Mesodermal cell (in vitro differentiated cells): ENCODE results near the gene GCNT1.

Experiments used
- H3K27ac ChIP-seq: 2 replicates; pipeline ENCODE4 v1.7.0; 2013; ENCODE audit warnings: mild to moderate bottlenecking, low read depth, low read length, moderate library complexity; ENCODE audit not compliant: severe bottlenecking
- H3K36me3 ChIP-seq: 2 replicates; pipeline ENCODE4 v1.7.1; 2013; ENCODE audit warnings: mild to moderate bottlenecking, low read length, moderate library complexity; ENCODE audit not compliant: control insufficient read depth, insufficient read depth
- H3K4me1 ChIP-seq: one replicate; pipeline ENCODE4 v1.7.1; 2013; ENCODE audit warnings: mild to moderate bottlenecking, low read length; ENCODE audit not compliant: insufficient read depth, control insufficient read depth, poor library complexity, severe bottlenecking
- H3K4me3 ChIP-seq: 2 replicates; pipeline ENCODE4 v1.7.0; 2013; ENCODE audit warnings: low read length, control low read depth, mild to moderate bottlenecking; ENCODE audit not compliant: insufficient read depth, poor library complexity, severe bottlenecking; ENCODE audit errors: extremely low read depth
- H3K9me3 ChIP-seq: 2 replicates; pipeline ENCODE4 v1.7.1; 2013; ENCODE audit warnings: mild to moderate bottlenecking, low read length, moderate library complexity; ENCODE audit not compliant: control insufficient read depth
- WGBS, 2 experiments: methylation state at CpG; one replicate each; pipeline ENCODE4 v1.1.5; 2013; ENCODE audit warnings: missing lambda C conversion rate in 2 of 2; ENCODE audit not compliant: insufficient coverage in 2 of 2; 5-methylcytosine and 5-hydroxymethylcytosine counted together

Gene GCNT1

DNA sequence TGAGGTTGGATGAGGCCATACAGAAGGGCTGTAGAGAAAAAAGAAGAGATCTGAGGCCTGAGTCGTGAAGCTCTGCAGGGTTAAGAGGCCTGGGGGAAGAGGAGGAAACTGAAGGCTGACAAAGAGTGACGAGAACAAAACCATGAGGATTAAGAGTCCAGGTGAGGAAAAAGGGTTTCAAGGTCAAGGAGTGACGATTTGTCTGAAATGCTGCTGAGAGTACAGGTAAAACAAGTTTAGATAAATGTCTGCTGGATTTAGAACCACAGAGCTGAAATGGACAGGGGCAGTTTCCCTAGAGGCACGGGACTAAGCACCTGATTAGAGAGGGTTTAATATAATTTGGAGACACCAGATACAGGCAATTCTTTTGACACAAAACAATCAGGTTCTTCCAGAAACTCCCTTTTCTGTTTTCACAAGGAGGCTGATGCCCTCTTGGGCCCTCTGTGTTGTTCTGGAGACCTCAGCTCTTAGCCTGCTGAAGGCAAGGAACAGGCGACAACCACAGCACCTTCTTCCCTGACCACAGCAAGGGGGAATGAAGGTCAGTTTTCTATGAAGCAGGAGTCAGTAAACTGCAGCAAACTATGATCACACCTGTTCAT is 14.6 kb upstream of the GCNT1 start:
- Histone ChIP-seq H3K27ac (no peak overlapping the region), H3K36me3 (no peaks in the 10 kb centered on the region), H3K4me3 (no peak overlapping the region), H3K4me1 (peaks cover 4% of the 10 kb centered on the region), H3K9me3 (peaks cover 3% of the 10 kb centered on the region)
- 87 to 93% methylated on average over 3 to 4 of the region's 5 CpGs for WGBS, 2 experiments

DNA sequence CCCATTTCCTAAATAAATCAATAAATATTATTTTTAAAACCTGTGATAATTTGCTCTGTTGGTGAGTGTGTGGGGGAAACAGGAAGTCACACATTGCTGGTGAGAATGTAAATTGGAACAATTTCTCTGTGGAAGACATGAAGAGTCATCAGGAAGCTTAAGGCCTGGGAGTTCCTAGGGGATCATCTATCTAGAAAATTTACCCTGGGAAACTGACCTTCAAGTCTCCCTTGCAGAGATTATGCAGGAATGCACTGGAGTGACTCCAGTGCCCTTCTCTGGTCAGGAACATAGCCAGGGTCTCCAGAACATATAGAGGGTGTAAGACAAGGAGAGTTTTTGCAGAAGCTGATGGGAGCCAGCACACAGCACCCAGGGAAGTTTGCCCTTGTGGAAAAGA is 13.0 kb upstream of the GCNT1 start:
- Histone ChIP-seq H3K27ac (no peak overlapping the region), H3K4me3 (no peak overlapping the region), H3K36me3 (no peaks in the 10 kb centered on the region), H3K4me1 (peaks cover 4% of the 10 kb centered on the region), H3K9me3 (peaks cover 3% of the 10 kb centered on the region)

DNA sequence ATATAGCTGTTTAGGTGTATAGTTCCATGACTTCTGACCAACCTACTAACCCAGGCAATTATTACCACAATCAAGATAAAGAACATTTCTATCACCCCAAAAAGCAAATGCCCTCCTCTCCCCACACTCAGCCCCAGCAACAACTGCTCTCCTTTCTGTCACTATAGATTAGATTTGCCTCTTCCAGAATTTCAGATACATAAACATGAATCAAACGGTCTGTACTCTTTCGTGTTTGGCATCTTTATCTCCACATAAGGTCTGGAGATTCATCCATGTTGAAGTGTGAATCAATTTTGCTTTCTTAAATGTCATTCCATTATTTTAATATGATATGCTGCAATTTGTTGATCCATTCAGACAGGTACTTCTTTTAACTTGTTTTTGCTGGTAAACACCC is 10.5 kb upstream of the GCNT1 start:
- no peaks in the 10 kb centered on the region for H3K4me1 ChIP-seq
- WGBS, 2 experiments: no CpG with 5 or more reads among the region's 2 CpGs
- no peak overlapping the region for H3K4me3 ChIP-seq
- H3K36me3 ChIP-seq: no peaks in the 10 kb centered on the region
- H3K9me3 ChIP-seq: no peaks in the 10 kb centered on the region
- no peak overlapping the region for H3K27ac ChIP-seq

DNA sequence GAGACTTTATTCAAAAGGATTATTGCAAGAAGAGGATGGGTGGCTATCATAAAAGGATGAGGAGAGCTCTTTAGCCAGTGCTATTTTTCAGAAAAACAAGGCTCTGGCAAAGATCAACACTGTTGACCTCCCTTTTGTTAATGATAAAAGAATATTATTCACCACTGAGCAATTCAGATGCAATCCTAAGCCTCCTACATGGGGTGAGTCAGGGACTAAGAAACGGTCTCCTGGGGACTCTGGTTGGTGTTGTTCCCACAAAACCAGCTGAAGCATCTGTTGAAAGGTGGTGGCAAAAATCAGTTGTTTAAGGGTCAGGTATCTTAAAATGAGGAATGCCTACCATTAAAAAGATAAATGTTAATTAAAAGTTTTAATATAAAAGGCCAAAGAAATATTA is 7.7 kb upstream of the GCNT1 start:
- no peak overlapping the region for H3K4me3 ChIP-seq
- no CpG with 5 or more reads among the region's 1 CpG for WGBS, 2 experiments
- H3K36me3 ChIP-seq: no peaks in the 10 kb centered on the region
- no peaks in the 10 kb centered on the region for H3K4me1 ChIP-seq
- no peaks in the 10 kb centered on the region for H3K9me3 ChIP-seq
- H3K27ac ChIP-seq: no peak overlapping the region

DNA sequence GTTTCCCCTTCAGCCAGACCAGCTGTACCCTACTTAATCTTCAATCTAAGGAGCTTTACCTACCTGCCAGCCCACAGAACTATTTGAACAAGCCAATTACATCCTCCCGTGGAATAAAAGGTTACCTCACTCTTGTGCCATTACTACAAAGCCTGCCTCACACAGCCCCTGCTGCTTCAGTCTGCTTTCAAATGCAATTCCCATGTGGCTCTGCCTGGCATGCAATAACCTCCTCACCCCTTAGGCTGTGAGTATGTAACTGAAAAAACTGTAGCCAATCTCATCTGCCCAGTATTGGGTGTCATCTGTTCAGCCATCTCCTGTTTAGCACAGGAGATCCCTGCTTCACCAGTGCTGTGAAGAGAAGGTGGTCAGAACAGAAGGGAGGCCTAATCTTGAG is 6.1 kb upstream of the GCNT1 start:
- Histone ChIP-seq H3K27ac (no peak overlapping the region), H3K4me3 (no peak overlapping the region), H3K36me3 (no peaks in the 10 kb centered on the region), H3K9me3 (no peaks in the 10 kb centered on the region), H3K4me1 (peaks cover 7% of the 10 kb centered on the region)
- WGBS, 2 experiments: 33 to 62% methylated on average over 1 of the region's 1 CpG

DNA sequence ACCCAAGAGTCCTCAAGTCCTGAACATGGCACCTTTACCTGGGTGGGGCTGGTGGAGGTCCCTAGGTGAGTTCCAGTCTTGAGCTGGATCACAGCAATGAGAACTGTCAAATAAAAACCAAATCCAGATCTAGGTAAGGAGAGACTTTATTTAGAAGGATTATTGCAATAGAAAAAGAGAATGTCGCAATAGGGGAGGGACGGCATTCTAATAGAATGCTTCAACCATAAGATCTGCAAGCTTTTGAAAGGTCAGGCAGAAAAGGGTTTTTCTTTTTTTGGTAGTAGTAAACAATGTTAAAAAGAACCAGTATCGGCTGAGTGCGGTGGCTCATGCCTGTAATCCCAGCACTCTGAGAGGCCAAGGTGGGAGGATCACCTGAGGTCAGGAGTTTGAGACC is 5.2 kb upstream of the GCNT1 start:
- Histone ChIP-seq H3K9me3 (no peaks in the 10 kb centered on the region), H3K27ac (no peak overlapping the region), H3K36me3 (no peaks in the 10 kb centered on the region), H3K4me3 (no peak overlapping the region), H3K4me1 (peaks cover 7% of the 10 kb centered on the region)
- WGBS, 2 experiments: 67 to 100% methylated on average over 2 to 4 of the region's 4 CpGs

DNA sequence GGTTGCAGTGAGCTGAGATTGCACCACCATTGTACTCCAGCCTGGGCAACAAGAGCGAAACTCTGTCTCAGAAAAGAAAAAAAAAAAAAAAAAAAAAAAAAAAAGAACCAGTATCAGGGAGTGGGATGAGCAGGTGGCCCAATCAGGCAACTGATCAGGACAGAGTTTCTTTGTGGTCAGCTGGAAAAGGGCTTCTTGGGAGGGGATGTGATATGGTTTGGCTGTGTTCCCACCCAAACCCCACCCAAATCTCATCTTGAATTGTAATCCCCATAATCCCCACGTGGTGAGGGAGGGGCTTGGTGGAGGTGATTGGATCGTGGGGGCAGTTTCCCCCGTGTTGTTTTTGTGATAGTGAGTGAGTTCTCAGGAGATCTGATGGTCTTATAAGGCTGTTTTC is 4.7 kb upstream of the GCNT1 start:
- WGBS, 2 experiments: no CpG with 5 or more reads among the region's 4 CpGs
- peaks cover 9% of the 10 kb centered on the region for H3K4me1 ChIP-seq
- no peak overlapping the region for H3K4me3 ChIP-seq
- no peak overlapping the region for H3K27ac ChIP-seq
- H3K9me3 ChIP-seq: no peaks in the 10 kb centered on the region
- no peaks in the 10 kb centered on the region for H3K36me3 ChIP-seq

DNA sequence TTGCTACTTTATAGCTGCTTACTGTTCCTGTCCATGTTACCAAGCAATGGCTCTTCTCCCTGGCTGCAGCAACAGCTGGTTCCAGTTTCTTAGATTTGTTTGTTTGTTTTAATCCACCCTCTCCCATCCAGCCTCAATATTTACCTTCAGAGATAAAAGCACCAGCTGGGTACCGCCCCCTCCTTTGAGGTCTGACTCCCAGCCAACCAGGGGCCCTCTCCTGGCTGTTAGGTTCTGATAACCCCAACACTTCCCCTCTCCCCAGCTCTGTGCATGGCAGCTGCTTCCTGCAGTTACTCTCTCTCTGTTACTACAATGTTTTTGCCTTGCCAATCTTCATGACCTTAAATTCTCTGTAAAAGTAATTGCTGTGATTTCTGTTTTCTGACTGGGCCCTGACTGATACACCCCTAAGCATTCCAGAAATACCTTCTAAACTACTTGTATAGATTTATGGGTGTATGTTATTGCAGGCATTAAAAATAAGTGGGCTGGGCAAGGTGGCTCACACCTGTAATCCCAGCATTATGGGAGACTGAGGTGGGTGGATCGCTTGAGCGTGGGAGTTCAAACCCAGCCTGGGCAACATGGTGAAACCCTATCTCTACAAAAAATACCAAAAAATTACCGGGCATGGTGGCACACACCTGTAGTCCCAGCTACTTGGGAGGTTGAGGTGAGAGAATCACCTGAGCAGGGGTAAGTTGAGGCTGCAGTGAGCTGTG is 2.6 kb upstream of the GCNT1 start:
- Histone ChIP-seq H3K4me1 (peaks cover 14% of the 10 kb centered on the region), H3K9me3 (no peaks in the 10 kb centered on the region), H3K4me3 (no peak overlapping the region), H3K36me3 (no peaks in the 10 kb centered on the region), H3K27ac (peak overlapping the region; percentile 18)
- WGBS, 2 experiments: 50 to 87% methylated on average over 1 to 3 of the region's 4 CpGs

DNA sequence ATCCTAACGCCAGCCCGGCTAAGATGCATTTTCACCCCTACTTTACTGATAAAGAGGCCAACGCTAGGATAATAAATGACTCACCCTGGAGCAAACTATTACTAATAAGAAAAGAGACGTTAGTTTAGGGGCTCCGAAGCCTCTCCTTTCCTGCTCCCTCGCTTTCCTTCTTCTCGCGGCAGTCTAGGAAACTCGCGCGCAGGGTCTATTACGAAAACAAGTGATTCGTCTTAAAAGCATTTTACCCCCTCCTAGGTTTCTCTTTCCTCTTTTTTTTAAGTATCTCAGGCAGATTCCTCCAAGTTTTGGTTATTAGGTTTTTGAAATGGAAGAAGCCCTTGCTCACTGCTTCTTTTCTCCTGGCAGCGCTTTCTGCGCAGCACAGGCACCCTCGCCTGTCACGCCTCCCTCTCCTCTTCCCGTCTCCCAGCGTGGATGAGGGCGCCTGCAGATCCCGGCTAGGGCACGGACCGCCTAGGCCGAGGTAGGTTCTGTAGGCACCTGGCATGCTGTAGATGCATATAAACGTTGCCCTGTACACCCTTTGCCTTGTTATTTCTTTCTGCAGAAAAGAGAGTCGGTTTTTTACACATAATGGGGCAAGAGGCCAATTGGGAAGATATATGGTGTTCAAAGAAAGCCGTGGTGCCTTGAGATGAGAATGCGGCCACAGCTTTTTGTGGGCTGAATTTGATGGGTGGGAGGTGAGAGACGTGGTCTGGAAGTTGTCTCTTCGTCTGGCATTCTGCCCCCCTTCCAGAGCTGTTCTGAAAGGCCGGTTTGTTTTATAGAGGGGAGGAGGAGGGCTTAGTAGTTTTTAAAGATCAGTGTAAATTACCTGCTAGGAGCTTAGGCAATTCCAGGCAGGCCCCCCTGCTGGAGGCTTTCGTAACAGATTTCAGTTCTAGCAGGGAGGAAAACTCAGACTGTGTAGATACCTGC is 983 bp downstream of the GCNT1 start:
- Histone ChIP-seq H3K4me3 (peak overlapping the region; percentile 65), H3K9me3 (no peaks in the 10 kb centered on the region), H3K36me3 (no peaks in the 10 kb centered on the region), H3K27ac (no peak overlapping the region), H3K4me1 (peaks cover 14% of the 10 kb centered on the region)
- WGBS, 2 experiments: 1% methylated on average over 12 of the region's 32 CpGs

DNA sequence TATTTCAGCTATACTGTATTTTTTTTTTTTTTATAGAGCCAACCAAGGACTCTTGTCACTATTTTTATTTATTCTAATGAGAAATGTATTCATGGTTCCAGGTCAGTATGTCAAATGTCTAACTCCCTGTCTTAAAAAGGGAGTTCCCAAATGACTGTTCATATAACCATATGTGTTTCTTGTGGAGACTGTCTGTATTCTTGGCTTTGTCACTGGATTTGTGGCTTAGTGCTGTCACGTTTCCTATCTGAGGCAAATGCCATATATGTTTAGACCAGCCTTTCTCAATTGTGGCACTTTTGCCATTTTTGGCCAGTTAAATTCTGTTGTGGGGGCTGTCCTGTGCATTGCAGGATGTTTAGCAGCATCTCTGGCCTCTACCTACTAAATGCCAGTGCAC is 3.1 kb downstream of the GCNT1 start:
- Histone ChIP-seq H3K36me3 (no peaks in the 10 kb centered on the region), H3K27ac (no peak overlapping the region), H3K4me1 (peaks cover 7% of the 10 kb centered on the region), H3K4me3 (no peak overlapping the region), H3K9me3 (no peaks in the 10 kb centered on the region)
- no CpG with 5 or more reads among the region's 1 CpG for WGBS, 2 experiments
